Stimulated activated effector memory CD8-positive, alpha-beta T cell treated with anti-CD3 and anti-CD28 coated beads, Interleukin-12 subunit alpha, Interleukin-12 subunit beta, amount 100 ng/mL, for 72 hours (primary cell): Measurements from ENCODE around the gene SEMA3B.
"Not testable (repeated sequence)": the region's sequence is repeated elsewhere in the genome, so short reads cannot be mapped to it uniquely, and the experiment has no call there.

Experiments used
- ATAC-seq: fragments of 150-1000 bp; cut with Tn5 transposase; 2 replicates; pipeline ENCODE4 v1.10.0; 2021
- DNase-seq, 2 donors: peaks; one replicate each; pipeline ENCODE4 v3.0.0; 2021 to 2022; ENCODE audit warnings: low spot score in 2 of 2
- H3K27ac Mint-ChIP-seq: one replicate; pipeline ENCODE4 v1.8.0; 2022; ENCODE audit warnings: mild to moderate bottlenecking, mixed read lengths
- H3K36me3 Mint-ChIP-seq: one replicate; pipeline ENCODE4 v1.8.0; 2022; ENCODE audit warnings: mild to moderate bottlenecking, mixed read lengths
- H3K4me1 Mint-ChIP-seq: one replicate; pipeline ENCODE4 v1.8.0; 2022; ENCODE audit warnings: mixed read lengths
- H3K4me3 Mint-ChIP-seq: one replicate; pipeline ENCODE4 v1.8.0; 2022; ENCODE audit warnings: mild to moderate bottlenecking, mixed read lengths
- H3K9me3 Mint-ChIP-seq: one replicate; pipeline ENCODE4 v1.8.0; 2022; ENCODE audit warnings: mixed read lengths

SEMA3B gene

GRCh38 chr3:50232303-50232702 lies 36.6 kb upstream of the SEMA3B start:
- DNase-seq, result no peak
- Mint-ChIP-seq H3K36me3 (peaks cover 11% of the 10 kb centered on the region), H3K9me3 (no peaks in the 10 kb centered on the region), H3K4me3 (no peak overlapping the region), H3K4me1 (peaks cover 52% of the 10 kb centered on the region), H3K27ac (no peak overlapping the region)
- no peak for ATAC-seq

- ATAC-seq (no peak), DNase-seq (no peak)
- Mint-ChIP-seq H3K36me3 (peaks cover 20% of the 10 kb centered on the region), H3K4me3 (no peak overlapping the region), H3K9me3 (no peaks in the 10 kb centered on the region), H3K4me1 (peaks cover 50% of the 10 kb centered on the region), H3K27ac (peak overlapping the region; percentile 76)
Measured at GRCh38 chr3:50233176-50233575, 35.8 kb upstream of the SEMA3B start.

GRCh38 chr3:50235716-50236483 lies 33.0 kb upstream of the SEMA3B start, which contains the start of gene GNAI2:
GNAI2 (plus strand) TSS chr3:50236204; CDS start chr3:50236336, 132 bp downstream.
- ATAC-seq (peak; percentile 94), DNase-seq (peak; percentile 91 to 98)
- Mint-ChIP-seq H3K9me3 (no peaks in the 10 kb centered on the region), H3K4me3 (peak within 1 kb of the TSS; percentile 99), H3K36me3 (peaks cover 46% of the 10 kb centered on the region), H3K27ac (peak within 1 kb of the TSS; percentile 94), H3K4me1 (peaks cover 58% of the 10 kb centered on the region)

- H3K9me3 Mint-ChIP-seq, result no peaks in the 10 kb centered on the region
- peak overlapping the region; percentile 99 for H3K4me3 Mint-ChIP-seq
- peak overlapping the region; percentile 94 for H3K27ac Mint-ChIP-seq
- H3K36me3 Mint-ChIP-seq, result peaks cover 53% of the 10 kb centered on the region
- ATAC-seq, result no peak
- no peak for DNase-seq
- peaks cover 65% of the 10 kb centered on the region for H3K4me1 Mint-ChIP-seq
Measured at GRCh38 chr3:50236484-50237132, 32.3 kb upstream of the SEMA3B start.

- DNase-seq (peak in 1 of 2 donors; percentile 76), ATAC-seq (no peak)
- H3K9me3 Mint-ChIP-seq, result no peaks in the 10 kb centered on the region
- H3K4me3 Mint-ChIP-seq, result peak overlapping the region; percentile 99
- H3K36me3 Mint-ChIP-seq, result peaks cover 59% of the 10 kb centered on the region
- peak overlapping the region; percentile 94 for H3K27ac Mint-ChIP-seq
- H3K4me1 Mint-ChIP-seq, result peaks cover 71% of the 10 kb centered on the region
Measured at GRCh38 chr3:50237133-50237651, 31.8 kb upstream of the SEMA3B start.

GRCh38 chr3:50237754-50238548 lies 31.0 kb upstream of the SEMA3B start:
- H3K36me3 Mint-ChIP-seq, result peaks cover 66% of the 10 kb centered on the region
- H3K4me3 Mint-ChIP-seq, result peak overlapping the region; percentile 99
- ATAC-seq (peak; percentile 68), DNase-seq (peak; percentile 69 to 88)
- peaks cover 74% of the 10 kb centered on the region for H3K4me1 Mint-ChIP-seq
- H3K9me3 Mint-ChIP-seq, result no peaks in the 10 kb centered on the region
- peak overlapping the region; percentile 94 for H3K27ac Mint-ChIP-seq

DNA sequence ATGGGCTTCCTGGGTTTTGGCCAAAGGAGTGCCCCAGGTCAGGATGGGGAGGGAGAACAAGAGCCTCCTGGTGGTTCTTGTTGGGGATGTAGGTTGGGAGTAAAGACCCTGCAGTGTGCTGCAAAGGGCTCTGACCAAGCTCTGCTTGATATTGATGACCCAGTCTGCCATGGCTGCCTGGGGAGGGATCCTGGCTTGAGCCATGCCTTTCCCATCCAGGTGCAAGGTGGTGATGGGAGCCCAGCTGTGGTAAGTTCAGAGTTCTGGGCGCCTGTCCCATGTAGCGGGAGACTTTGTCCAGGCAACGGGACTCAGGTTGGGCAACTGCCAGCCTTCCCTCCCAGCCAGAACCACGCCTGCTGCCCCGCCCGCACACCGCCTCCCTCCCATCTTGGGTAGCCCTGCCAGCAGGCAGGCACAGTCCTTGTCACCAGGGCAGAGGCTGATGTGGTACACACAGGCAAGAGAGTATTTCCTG lies 30.4 kb upstream of the SEMA3B start:
- peak overlapping the region; percentile 99 for H3K4me3 Mint-ChIP-seq
- H3K36me3 Mint-ChIP-seq, result peaks cover 70% of the 10 kb centered on the region
- DNase-seq (no peak), ATAC-seq (no peak)
- H3K27ac Mint-ChIP-seq, result peak overlapping the region; percentile 94
- peaks cover 72% of the 10 kb centered on the region for H3K4me1 Mint-ChIP-seq
- no peaks in the 10 kb centered on the region for H3K9me3 Mint-ChIP-seq

- H3K27ac Mint-ChIP-seq, result peak overlapping the region; percentile 94
- peaks cover 81% of the 10 kb centered on the region for H3K36me3 Mint-ChIP-seq
- no peaks in the 10 kb centered on the region for H3K9me3 Mint-ChIP-seq
Measured at GRCh38 chr3:50239649-50240048, 29.3 kb upstream of the SEMA3B start.

DNA sequence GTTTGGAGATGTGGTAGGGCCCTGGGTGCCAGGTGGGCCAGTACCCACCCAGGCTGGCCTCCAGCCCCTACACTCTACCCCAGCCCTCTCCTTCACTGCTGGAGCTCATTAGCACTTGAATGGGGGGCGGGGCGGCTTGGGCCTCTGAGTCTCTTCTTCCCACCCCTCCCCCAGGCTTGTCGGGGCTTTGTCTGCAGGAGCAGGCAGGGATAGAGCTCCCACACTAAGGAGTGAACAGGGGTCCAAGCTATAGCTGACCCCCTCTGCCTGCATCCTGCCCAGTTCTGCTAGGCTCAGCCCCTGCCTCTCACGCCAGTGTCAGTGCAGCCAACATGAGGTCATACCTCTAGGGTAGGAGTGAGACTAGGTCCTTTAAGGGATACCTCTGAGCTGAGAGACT lies 27.8 kb upstream of the SEMA3B start:
- no peak for DNase-seq
- Mint-ChIP-seq H3K9me3 (no peaks in the 10 kb centered on the region), H3K4me1 (peaks cover 86% of the 10 kb centered on the region), H3K27ac (peak overlapping the region; percentile 94), H3K4me3 (peak overlapping the region; percentile 76), H3K36me3 (peaks cover 96% of the 10 kb centered on the region)
- no peak for ATAC-seq

More at GRCh38 chr3:50239649-50240048, 29.3 kb upstream of the SEMA3B start:
- ATAC-seq (no peak), DNase-seq (no peak)
- peaks cover 81% of the 10 kb centered on the region for H3K4me1 Mint-ChIP-seq
- peak overlapping the region; percentile 99 for H3K4me3 Mint-ChIP-seq

- peaks cover 91% of the 10 kb centered on the region for H3K4me1 Mint-ChIP-seq
- ATAC-seq (no peak), DNase-seq (no peak)
- H3K27ac Mint-ChIP-seq, result peak overlapping the region; percentile 94
- H3K9me3 Mint-ChIP-seq, result no peaks in the 10 kb centered on the region
- peaks cover 96% of the 10 kb centered on the region for H3K36me3 Mint-ChIP-seq
- H3K4me3 Mint-ChIP-seq, result peak overlapping the region; percentile 76
Measured at GRCh38 chr3:50241713-50242380, 27.1 kb upstream of the SEMA3B start.

DNA sequence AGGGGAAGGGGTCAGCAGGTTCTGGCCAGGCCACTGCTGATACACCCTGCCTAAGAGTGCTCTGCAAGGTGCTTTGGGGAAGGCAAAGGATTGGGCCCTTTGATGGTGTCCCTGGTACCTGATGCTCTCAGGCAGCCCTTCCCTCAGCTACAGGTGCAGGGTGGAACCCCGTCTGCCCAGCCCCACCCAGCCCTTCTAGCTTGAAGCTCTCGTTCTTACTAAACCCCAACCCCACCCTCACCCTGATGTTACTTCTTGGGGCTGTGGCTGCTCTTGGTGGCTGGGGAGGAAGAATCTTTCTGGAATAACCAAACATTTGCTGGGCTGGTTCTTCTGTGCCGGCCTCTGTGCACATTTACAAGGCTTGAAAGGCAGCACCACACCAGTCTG lies 26.6 kb upstream of the SEMA3B start:
- peak overlapping the region; percentile 76 for H3K4me3 Mint-ChIP-seq
- peaks cover 91% of the 10 kb centered on the region for H3K4me1 Mint-ChIP-seq
- ATAC-seq, result no peak
- no peaks in the 10 kb centered on the region for H3K9me3 Mint-ChIP-seq
- peaks cover 96% of the 10 kb centered on the region for H3K36me3 Mint-ChIP-seq
- H3K27ac Mint-ChIP-seq, result peak overlapping the region; percentile 94
- no peak for DNase-seq

GRCh38 chr3:50242851-50243542 lies 25.9 kb upstream of the SEMA3B start:
- DNase-seq (peak in 1 of 2 donors; percentile 32), ATAC-seq (peak; percentile 2)
- Mint-ChIP-seq H3K27ac (peak overlapping the region; percentile 94), H3K4me3 (peak overlapping the region; percentile 76), H3K36me3 (peaks cover 96% of the 10 kb centered on the region), H3K4me1 (peaks cover 91% of the 10 kb centered on the region), H3K9me3 (no peaks in the 10 kb centered on the region)

DNA sequence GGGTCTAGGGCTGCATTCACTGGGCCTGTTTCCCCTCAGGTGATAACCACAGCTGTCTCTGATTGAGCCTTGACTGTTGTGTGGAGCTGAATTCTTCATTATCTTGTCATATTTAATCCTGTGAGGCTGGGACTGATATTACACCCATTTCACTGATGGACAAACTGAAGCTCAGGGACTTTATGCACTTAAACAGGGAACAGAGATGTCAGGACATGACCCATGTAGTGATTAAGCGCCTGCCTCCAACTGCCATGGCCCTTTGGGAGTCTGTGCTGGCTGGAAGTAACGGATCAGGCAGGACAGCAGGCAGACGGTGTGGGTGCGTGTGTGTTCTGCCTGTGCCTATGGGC lies 25.4 kb upstream of the SEMA3B start:
- no peaks in the 10 kb centered on the region for H3K9me3 Mint-ChIP-seq
- ATAC-seq (no peak), DNase-seq (no peak)
- H3K36me3 Mint-ChIP-seq, result peaks cover 95% of the 10 kb centered on the region
- peak overlapping the region; percentile 94 for H3K27ac Mint-ChIP-seq
- peaks cover 90% of the 10 kb centered on the region for H3K4me1 Mint-ChIP-seq
- peak overlapping the region; percentile 76 for H3K4me3 Mint-ChIP-seq

- not testable (repeated sequence) for H3K9me3 Mint-ChIP-seq, DNase-seq, ATAC-seq
- H3K27ac Mint-ChIP-seq, result peak overlapping the region; percentile 94
- H3K4me1 Mint-ChIP-seq, result peaks cover 87% of the 10 kb centered on the region
- H3K4me3 Mint-ChIP-seq, result peak overlapping the region; percentile 76
- H3K36me3 Mint-ChIP-seq, result peaks cover 86% of the 10 kb centered on the region
Measured at GRCh38 chr3:50244813-50245212, 24.1 kb upstream of the SEMA3B start.
